OCI-LY3 (cell line): ENCODE measurements around the gene PDCD7.
"Not testable (repeated sequence)": the region's sequence is repeated elsewhere in the genome, so short reads cannot be mapped to it uniquely, and the experiment has no call there.

Experiments used
- H2AFZ ChIP-seq: fragments of 200-600, 300-600 bp; shearing (Covaris generic); 2 replicates; pipeline ENCODE4 v1.6.0; 2014; ENCODE audit warnings: antibody characterized with exemption, low read depth, low read length
- H3K27ac ChIP-seq: fragments of 200-600, 300-600 bp; sonication (generic); 2 replicates; pipeline ENCODE4 v1.5.1; 2014; ENCODE audit warnings: mild to moderate bottlenecking, low read length, moderate library complexity, mixed read lengths
- H3K27me3 ChIP-seq: fragments of 200-600, 300-600 bp; sonication (generic); 2 replicates; pipeline ENCODE4 v1.6.1; 2014; ENCODE audit warnings: low read depth, low read length, mixed read lengths
- H3K36me3 ChIP-seq: fragments of 200-600, 300-600 bp; sonication (generic); replicated peaks from 2 replicates; pipeline ENCODE3; 2014; ENCODE audit warnings: low read depth, low read length, mixed read lengths
- H3K4me1 ChIP-seq: fragments of 300-600, 200-600 bp; sonication (generic); 2 replicates; pipeline ENCODE4 v1.6.1; 2014; ENCODE audit warnings: low read length, mixed read lengths
- H3K4me2 ChIP-seq: fragments of 200-600, 300-600 bp; sonication (generic); 2 replicates; pipeline ENCODE4 v1.6.1; 2014; ENCODE audit warnings: low read length, mixed read lengths
- H3K4me3 ChIP-seq: fragments of 300-600, 200-600 bp; sonication (generic); 2 replicates; pipeline ENCODE4 v1.5.1; 2014; ENCODE audit warnings: antibody characterized with exemption, mild to moderate bottlenecking, low read length, moderate library complexity
- H3K79me2 ChIP-seq: fragments of 300-600, 200-600 bp; shearing (Covaris generic); 2 replicates; pipeline ENCODE4 v1.6.1; 2014; ENCODE audit warnings: mild to moderate bottlenecking, low read length, mixed read lengths
- H3K9ac ChIP-seq: fragments of 300-600, 200-600 bp; shearing (Covaris generic); 2 replicates; pipeline ENCODE4 v1.6.0; 2014; ENCODE audit warnings: mild to moderate bottlenecking, low read length, moderate library complexity
- H3K9me3 ChIP-seq: fragments of 200-600, 300-600 bp; shearing (Covaris generic); 2 replicates; pipeline ENCODE4 v1.6.1; 2014; ENCODE audit warnings: low read length, mixed read lengths; ENCODE audit not compliant: insufficient read depth
- H4K20me1 ChIP-seq: fragments of 200-600, 300-600 bp; sonication (generic); 2 replicates; pipeline ENCODE4 v1.6.1; 2016; ENCODE audit warnings: low read length, mixed read lengths; ENCODE audit not compliant: insufficient read depth
- EZH2phosphoT487 ChIP-seq: fragments of 200-600 bp; shearing (Covaris generic); IDR thresholded peaks from 2 replicates; pipeline ENCODE4 v1.6.1; 2018; ENCODE audit warnings: antibody characterized with exemption, mixed run types, low read depth
- TF ChIP-seq, protein P1 (sequence below): fragments of 200-600, 300-600 bp; sonication (generic); IDR thresholded peaks from 2 replicates; pipeline ENCODE4 v1.5.1; 2014; ENCODE audit warnings: antibody characterized with exemption, low read length, low read depth

PDCD7 gene

DNA sequence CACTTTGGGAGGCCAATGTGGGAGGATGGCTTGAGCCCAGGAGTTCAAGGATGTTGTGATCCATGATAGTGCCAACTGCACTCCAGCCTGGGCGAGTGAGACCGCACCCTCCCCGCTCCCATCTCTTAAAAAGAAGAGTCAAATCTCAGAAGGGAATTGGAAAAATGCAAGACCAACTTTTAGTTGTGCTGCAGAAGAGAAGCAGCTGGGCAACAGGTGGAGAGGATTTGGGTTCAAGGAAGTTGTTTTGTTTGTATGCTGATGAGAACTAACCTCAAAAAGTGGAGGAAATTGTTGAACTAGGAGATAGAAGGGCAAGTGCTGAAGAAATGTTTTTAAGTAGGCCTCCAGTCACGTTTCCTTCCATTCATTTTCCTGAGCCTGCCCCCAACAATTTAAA is 12.8 kb upstream of the PDCD7 start:
- no peak overlapping the region for H3K27ac ChIP-seq
- no peaks in the 10 kb centered on the region for H3K4me1 ChIP-seq
- H3K4me2 ChIP-seq: no peak overlapping the region
- TF ChIP-seq, protein P1, sequence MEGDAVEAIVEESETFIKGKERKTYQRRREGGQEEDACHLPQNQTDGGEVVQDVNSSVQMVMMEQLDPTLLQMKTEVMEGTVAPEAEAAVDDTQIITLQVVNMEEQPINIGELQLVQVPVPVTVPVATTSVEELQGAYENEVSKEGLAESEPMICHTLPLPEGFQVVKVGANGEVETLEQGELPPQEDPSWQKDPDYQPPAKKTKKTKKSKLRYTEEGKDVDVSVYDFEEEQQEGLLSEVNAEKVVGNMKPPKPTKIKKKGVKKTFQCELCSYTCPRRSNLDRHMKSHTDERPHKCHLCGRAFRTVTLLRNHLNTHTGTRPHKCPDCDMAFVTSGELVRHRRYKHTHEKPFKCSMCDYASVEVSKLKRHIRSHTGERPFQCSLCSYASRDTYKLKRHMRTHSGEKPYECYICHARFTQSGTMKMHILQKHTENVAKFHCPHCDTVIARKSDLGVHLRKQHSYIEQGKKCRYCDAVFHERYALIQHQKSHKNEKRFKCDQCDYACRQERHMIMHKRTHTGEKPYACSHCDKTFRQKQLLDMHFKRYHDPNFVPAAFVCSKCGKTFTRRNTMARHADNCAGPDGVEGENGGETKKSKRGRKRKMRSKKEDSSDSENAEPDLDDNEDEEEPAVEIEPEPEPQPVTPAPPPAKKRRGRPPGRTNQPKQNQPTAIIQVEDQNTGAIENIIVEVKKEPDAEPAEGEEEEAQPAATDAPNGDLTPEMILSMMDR: no peak
- no peak for TF ChIP-seq EZH2phosphoT487
- no peaks in the 10 kb centered on the region for H3K79me2 ChIP-seq
- H2AFZ ChIP-seq: no peak overlapping the region
- H3K9me3 ChIP-seq: no peaks in the 10 kb centered on the region
- no peak overlapping the region for H3K4me3 ChIP-seq
- no peaks in the 10 kb centered on the region for H4K20me1 ChIP-seq
- no peaks in the 10 kb centered on the region for H3K27me3 ChIP-seq
- H3K36me3 ChIP-seq: peaks cover 29% of the 10 kb centered on the region
- H3K9ac ChIP-seq: no peak overlapping the region

DNA sequence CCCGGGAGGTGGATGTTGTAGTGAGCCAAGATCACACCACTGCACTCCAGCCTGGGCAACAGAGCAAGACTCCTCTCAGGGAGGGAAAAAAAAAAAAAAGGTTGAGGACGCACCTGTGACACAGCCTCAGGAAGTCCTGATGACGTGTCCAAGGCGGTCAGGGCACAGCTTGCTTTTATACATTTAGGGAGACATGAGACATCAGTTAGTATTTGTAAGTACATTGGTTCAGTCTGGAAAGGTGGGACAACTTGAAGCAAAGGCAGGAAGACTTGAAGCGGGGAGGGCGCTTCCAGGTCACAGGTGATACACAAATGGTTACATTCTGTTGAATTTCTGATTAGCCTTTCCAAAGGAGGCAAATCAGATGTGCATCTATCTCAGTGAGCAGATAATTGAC is 5.0 kb upstream of the PDCD7 start:
- H3K9ac ChIP-seq, H4K20me1 ChIP-seq, H3K9me3 ChIP-seq, H3K27me3 ChIP-seq, H3K4me2 ChIP-seq, H3K79me2 ChIP-seq, H3K4me3 ChIP-seq, H2AFZ ChIP-seq, H3K27ac ChIP-seq, H3K36me3 ChIP-seq, H3K4me1 ChIP-seq: not testable (repeated sequence)

DNA sequence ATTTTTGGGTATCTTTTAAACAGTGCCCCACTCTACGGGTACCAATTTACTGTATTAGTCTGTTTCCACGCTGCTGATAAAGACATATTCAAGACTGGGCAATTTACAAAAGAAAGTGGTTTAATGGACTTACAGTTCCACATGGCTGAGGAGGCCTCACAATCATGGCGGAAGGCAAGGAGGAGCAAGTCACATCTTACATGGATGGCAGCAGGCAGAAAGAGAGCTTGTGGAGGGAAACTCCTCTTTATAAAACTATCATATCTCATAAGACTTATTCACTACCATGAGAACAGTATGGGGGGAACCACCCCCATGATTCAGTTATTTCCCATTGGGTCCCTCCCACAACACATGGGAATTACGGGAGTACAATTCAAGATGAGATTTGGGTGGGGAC is 4.3 kb upstream of the PDCD7 start:
- H3K4me2 ChIP-seq, H3K4me1 ChIP-seq, H3K27ac ChIP-seq, H3K9me3 ChIP-seq, H2AFZ ChIP-seq, H3K27me3 ChIP-seq, H3K79me2 ChIP-seq, H3K9ac ChIP-seq, H4K20me1 ChIP-seq, H3K4me3 ChIP-seq, H3K36me3 ChIP-seq: not testable (repeated sequence)

DNA sequence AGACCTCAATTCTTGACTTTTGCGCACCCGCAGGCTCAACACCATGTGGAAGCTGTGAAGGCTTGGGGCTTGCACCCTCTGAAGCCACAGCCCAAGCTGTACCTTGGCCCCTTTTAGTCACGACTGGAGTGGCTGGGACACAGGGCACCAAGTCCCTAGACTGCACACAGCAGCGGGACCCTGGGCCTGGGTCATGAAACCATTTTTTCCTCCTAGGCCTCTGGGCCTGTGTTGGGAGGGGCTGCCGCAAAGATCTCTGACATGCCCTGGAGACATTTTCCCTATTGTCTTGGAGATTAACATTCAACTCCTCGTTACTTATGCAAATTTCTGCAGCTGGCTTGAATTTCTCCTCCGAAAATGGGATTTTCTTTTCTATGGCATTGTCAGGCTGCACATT is 3.5 kb upstream of the PDCD7 start:
- not testable (repeated sequence) for H3K4me3 ChIP-seq, H3K9me3 ChIP-seq, H2AFZ ChIP-seq, H3K27ac ChIP-seq, H3K4me1 ChIP-seq, H3K27me3 ChIP-seq, H3K9ac ChIP-seq, H3K4me2 ChIP-seq, H3K36me3 ChIP-seq, H4K20me1 ChIP-seq
- H3K79me2 ChIP-seq: peaks cover 17% of the 10 kb centered on the region

DNA sequence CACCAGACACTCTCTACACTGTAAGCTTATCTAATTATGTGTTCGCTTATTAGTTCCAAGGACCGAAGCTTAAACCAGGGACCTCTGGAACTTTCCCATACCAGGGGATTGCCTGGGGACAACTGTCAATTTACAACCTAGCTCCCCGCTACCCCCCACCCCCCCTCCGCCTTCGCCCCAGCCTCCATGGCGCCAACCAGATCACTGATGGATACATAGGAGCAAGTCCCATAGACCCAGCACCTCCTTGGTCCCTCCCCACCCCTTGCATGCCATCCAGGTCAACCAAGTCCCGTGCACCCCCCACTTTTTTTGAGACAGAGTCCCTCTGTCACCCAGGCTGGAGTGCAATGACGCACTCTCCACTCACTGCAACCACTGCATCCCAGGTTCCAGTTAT is 930 bp upstream of the PDCD7 start:
- H3K27ac ChIP-seq: no peak overlapping the region
- peak overlapping the region; percentile 69; the same call in 1 of the 2 replicates for H3K9ac ChIP-seq
- peaks cover 10% of the 10 kb centered on the region; the same call in 1 of the 2 replicates for H3K4me1 ChIP-seq

More for the DNA sequence above, 930 bp upstream of the PDCD7 start:
- H3K4me2 ChIP-seq: peak overlapping the region; percentile 91
- H2AFZ ChIP-seq: no peak overlapping the region
- H3K36me3 ChIP-seq: peaks cover 7% of the 10 kb centered on the region
- TF ChIP-seq, protein P1: no peak
- TF ChIP-seq EZH2phosphoT487: no peak
- H3K9me3 ChIP-seq: no peaks in the 10 kb centered on the region; the same call in 1 of the 2 replicates
- H3K27me3 ChIP-seq: no peaks in the 10 kb centered on the region
- peak overlapping the region; percentile 85 for H3K4me3 ChIP-seq
- H3K79me2 ChIP-seq: peaks cover 35% of the 10 kb centered on the region
- H4K20me1 ChIP-seq: peaks cover 4% of the 10 kb centered on the region
